ENCODE results near the gene CLCN7. TPM values are rescaled to one million over a fixed set of nuclear protein-coding genes. Genes with fewer than 3 reads are reported as not detected.

Gene CLCN7
- total RNA-seq, 1 experiment from 2014 or later: 64.0 TPM

DNA sequence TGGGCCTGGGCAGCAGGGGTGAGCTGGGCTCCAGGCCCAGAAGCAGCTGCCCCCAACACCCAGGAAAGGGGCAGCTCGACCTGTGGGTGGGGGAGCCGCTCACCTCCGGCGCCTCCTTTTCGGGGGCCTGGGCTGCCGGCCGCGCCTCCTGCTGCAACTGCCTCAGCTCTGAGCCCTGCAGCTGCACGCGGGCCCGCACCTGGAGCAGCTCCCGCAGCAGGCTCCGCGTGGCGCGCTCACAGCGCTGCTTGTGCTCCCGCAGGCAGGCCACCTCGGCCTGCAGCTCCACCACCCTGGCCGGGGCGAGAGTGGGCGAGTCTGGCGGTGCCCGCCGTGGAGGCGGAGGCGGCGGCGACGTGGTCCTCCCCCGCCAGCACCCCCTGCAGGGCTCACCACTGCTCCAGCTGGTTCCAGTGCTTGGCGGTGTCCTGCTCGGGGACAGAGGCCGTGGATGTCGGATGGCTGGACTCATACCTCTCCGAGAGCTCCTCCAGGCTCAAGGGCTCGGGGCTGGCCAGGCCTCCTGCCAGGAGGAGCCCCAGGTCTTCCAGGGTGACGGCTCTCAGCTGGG is 31.3 kb downstream of the CLCN7 start:
- Histone ChIP-seq H3K9me3 (ENCODE audit: control insufficient read depth in 1 of 2, insufficient read depth in 1 of 2, low read depth in 1 of 2, low read length in 2 of 2) (no peaks in the 10 kb centered on the region), H3K4me3 (replicated peaks in 1 of 2; ENCODE audit: low read depth in 1 of 2, low read length in 2 of 2) (no peak overlapping the region), H3K27ac (ENCODE audit: low read depth, low read length) (no peak overlapping the region), H3K4me1 (ENCODE audit: control insufficient read depth in 1 of 2, insufficient read depth in 2 of 2, low read length in 2 of 2) (no peaks in the 10 kb centered on the region), H3K9me2 (ENCODE audit: insufficient read depth) (no peaks in the 10 kb centered on the region), H3K4me2 (ENCODE audit: low read length) (no peak overlapping the region), H2AFZ (ENCODE audit: low read depth, low read length, poor library complexity, severe bottlenecking) (no peak overlapping the region), H3K27me3 (ENCODE audit: insufficient read depth, low read length) (no peaks in the 10 kb centered on the region), H3K79me2 (ENCODE audit: insufficient read depth, low read length) (no peaks in the 10 kb centered on the region), H3K9ac (ENCODE audit: low read length) (no peak overlapping the region), H4K20me1 (ENCODE audit: insufficient read depth) (no peaks in the 10 kb centered on the region), H3K36me3 (ENCODE audit: control insufficient read depth in 1 of 2, insufficient read depth in 2 of 2, low read length in 2 of 2) (no peaks in the 10 kb centered on the region)
- TF ChIP-seq ZFX (IDR thresholded peaks at IDR 0.05) (no peak), EZH2 (IDR thresholded peaks at IDR 0.05) (no peak), EGR1 (IDR thresholded peaks at IDR 0.05; ENCODE audit: low read depth) (no peak), CEBPB (IDR thresholded peaks at IDR 0.05; ENCODE audit: low read depth) (no peak), SP1 (IDR thresholded peaks at IDR 0.05; ENCODE audit: low read depth) (no peak), ZNF274 (IDR thresholded peaks at IDR 0.05; ENCODE audit: low read depth, low read length) (no peak), CBX3 (IDR thresholded peaks at IDR 0.05; ENCODE audit: low read depth) (no peak)
- CTCF ChIA-PET: no interaction called here
- RAD21 ChIA-PET (ENCODE audit: low non-redundant PET in 1 of 2, low total read pairs in 2 of 2, uncharacterized antibody in 2 of 2, unreplicated experiment in 2 of 2): no interaction called here
- intact Hi-C loops (cut with micrococcal nuclease): no loop called here
- POLR2A ChIA-PET: no interaction called here
- ATAC-seq: peak; percentile 18; the same call in 1 of the 2 replicates
- BruUV-seq (replicated peaks): no TSS peak
- no peak for DNase-seq (ENCODE audit: low read depth, low spot score)

DNA sequence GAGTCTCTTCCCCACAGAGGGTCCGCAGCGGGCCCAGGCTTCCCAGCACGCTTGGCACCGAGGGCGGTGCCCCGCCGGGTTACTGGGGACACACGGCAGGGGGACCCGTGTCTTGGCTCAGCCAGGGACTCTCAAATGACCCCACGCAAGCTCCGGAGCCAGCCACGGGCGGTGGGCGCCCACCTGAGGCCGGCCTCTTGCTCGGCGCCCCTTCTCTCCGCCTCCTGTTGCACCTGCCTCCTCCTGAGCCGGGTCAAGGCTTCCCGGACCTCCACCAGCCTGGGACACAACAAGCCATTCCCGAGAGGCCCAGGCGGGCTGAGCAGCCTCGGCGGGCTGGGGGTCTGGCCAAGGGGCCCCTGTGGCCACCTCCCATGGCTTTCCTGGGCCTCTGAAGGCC is 32.1 kb downstream of the CLCN7 start:
- Histone ChIP-seq H3K27ac (ENCODE audit: low read depth, low read length) (no peak overlapping the region), H2AFZ (ENCODE audit: low read depth, low read length, poor library complexity, severe bottlenecking) (no peak overlapping the region), H3K27me3 (ENCODE audit: insufficient read depth, low read length) (no peaks in the 10 kb centered on the region), H3K79me2 (ENCODE audit: insufficient read depth, low read length) (no peaks in the 10 kb centered on the region), H3K4me1 (ENCODE audit: control insufficient read depth in 1 of 2, insufficient read depth in 2 of 2, low read length in 2 of 2) (no peaks in the 10 kb centered on the region), H3K36me3 (ENCODE audit: control insufficient read depth in 1 of 2, insufficient read depth in 2 of 2, low read length in 2 of 2) (no peaks in the 10 kb centered on the region), H3K9ac (ENCODE audit: low read length) (no peak overlapping the region), H3K9me2 (ENCODE audit: insufficient read depth) (no peaks in the 10 kb centered on the region), H3K9me3 (ENCODE audit: control insufficient read depth in 1 of 2, insufficient read depth in 1 of 2, low read depth in 1 of 2, low read length in 2 of 2) (no peaks in the 10 kb centered on the region), H4K20me1 (ENCODE audit: insufficient read depth) (no peaks in the 10 kb centered on the region), H3K4me3 (replicated peaks in 1 of 2; ENCODE audit: low read depth in 1 of 2, low read length in 2 of 2) (no peak overlapping the region), H3K4me2 (ENCODE audit: low read length) (no peak overlapping the region)
- ChIA-PET CTCF (no interaction called here), RAD21 (ENCODE audit: low non-redundant PET in 1 of 2, low total read pairs in 2 of 2, uncharacterized antibody in 2 of 2, unreplicated experiment in 2 of 2) (no interaction called here), POLR2A (no interaction called here)
- no peak for DNase-seq (ENCODE audit: low read depth, low spot score)
- TF ChIP-seq SRF (IDR thresholded peaks at IDR 0.05; ENCODE audit: low read depth): no peak
- TF ChIP-seq ZFX (IDR thresholded peaks at IDR 0.05): no peak
- TF ChIP-seq EZH2phosphoT487 (IDR thresholded peaks at IDR 0.05; ENCODE audit: borderline replicate concordance): no peak
- no TSS peak for BruUV-seq (replicated peaks)
- intact Hi-C loops (cut with micrococcal nuclease): no loop called here
- no peak for ATAC-seq
